GM23338 (cell line): ENCODE results near the gene GRN. TPM values are rescaled to one million over a fixed set of nuclear protein-coding genes. Genes with fewer than 3 reads are reported as not detected.

Source experiments
- ATAC-seq: fragments of 200-7000 bp; cut with Tn5 transposase; 3 replicates; pipeline ENCODE4 v1.9.1; 2020
- DNase-seq: peaks from one replicate; pipeline ENCODE4 v3.0.0-alpha.2; 2015; ENCODE audit warnings: low spot score
- H2AFZ ChIP-seq: fragments of 200-600 bp; sonication (generic); 2 replicates; pipeline ENCODE4 v1.8.0; 2016; ENCODE audit warnings: antibody characterized with exemption, mild to moderate bottlenecking, moderate library complexity
- H3F3A ChIP-seq: fragments of 200-600 bp; sonication (generic); replicated peaks from 2 replicates; pipeline ENCODE4 v1.8.0; 2017; ENCODE audit warnings: antibody characterized with exemption, mixed run types, low read depth
- H3K27ac ChIP-seq: fragments of 200-600 bp; sonication (generic); 2 replicates; pipeline ENCODE4 v1.6.1; 2016; ENCODE audit warnings: low read depth
- H3K27me3 ChIP-seq: fragments of 200-600 bp; sonication (generic); 2 replicates; pipeline ENCODE4 v1.8.0; 2016; ENCODE audit warnings: mild to moderate bottlenecking, mixed run types, moderate library complexity; ENCODE audit not compliant: insufficient read depth
- H3K36me3 ChIP-seq: fragments of 200-600 bp; sonication (generic); 2 replicates; pipeline ENCODE4 v1.8.0; 2016; ENCODE audit warnings: mild to moderate bottlenecking; ENCODE audit not compliant: insufficient read depth
- H3K4me1 ChIP-seq: fragments of 200-600 bp; sonication (generic); 2 replicates; pipeline ENCODE4 v1.8.0; 2016; ENCODE audit warnings: mild to moderate bottlenecking, moderate library complexity; ENCODE audit not compliant: insufficient read depth
- H3K4me2 ChIP-seq: fragments of 200-600 bp; sonication (generic); 2 replicates; pipeline ENCODE4 v1.7.1; 2017; ENCODE audit warnings: mixed run types
- H3K4me3 ChIP-seq: fragments of 200-600 bp; sonication (generic); 2 replicates; pipeline ENCODE4 v1.6.1; 2016; ENCODE audit warnings: mixed run types
- H3K79me2 ChIP-seq: fragments of 200-600 bp; sonication (generic); replicated peaks from 2 replicates; pipeline ENCODE4 v1.8.0; 2017; ENCODE audit warnings: mild to moderate bottlenecking; ENCODE audit not compliant: insufficient read depth
- H3K9me2 ChIP-seq: fragments of 200-600 bp; sonication (generic); 2 replicates; pipeline ENCODE4 v1.8.0; 2017; ENCODE audit not compliant: insufficient read depth
- H4K20me1 ChIP-seq: fragments of 200-600 bp; sonication (generic); replicated peaks from 2 replicates; pipeline ENCODE4 v1.8.0; 2017; ENCODE audit warnings: mild to moderate bottlenecking; ENCODE audit not compliant: insufficient read depth
- H3K27ac Mint-ChIP-seq: 2 replicates; pipeline ENCODE4 v1.8.0; 2020; ENCODE audit warnings: inconsistent platforms, mild to moderate bottlenecking, moderate library complexity, mixed read lengths
- H3K27me3 Mint-ChIP-seq: 3 replicates; pipeline ENCODE4 v1.8.0; 2022; ENCODE audit warnings: low read depth, mild to moderate bottlenecking, moderate library complexity, mixed read lengths, inconsistent platforms; ENCODE audit not compliant: insufficient read depth, poor library complexity
- H3K36me3 Mint-ChIP-seq: 3 replicates; pipeline ENCODE4 v1.8.0; 2021; ENCODE audit warnings: low read depth, mild to moderate bottlenecking, inconsistent platforms, moderate library complexity, mixed read lengths
- H3K4me1 Mint-ChIP-seq: 3 replicates; pipeline ENCODE4 v1.8.0; 2020; ENCODE audit warnings: mild to moderate bottlenecking, inconsistent platforms, mixed read lengths
- H3K4me3 Mint-ChIP-seq: 3 replicates; pipeline ENCODE4 v1.8.0; 2021; ENCODE audit warnings: moderate library complexity, mild to moderate bottlenecking, inconsistent platforms, mixed read lengths
- H3K9me3 Mint-ChIP-seq: 3 replicates; pipeline ENCODE4 v1.8.0; 2020; ENCODE audit warnings: moderate library complexity, mild to moderate bottlenecking, inconsistent platforms, mixed read lengths
- CREB1 ChIP-seq: fragments of 250-450 bp; sonication (Bioruptor Pico); IDR thresholded peaks from 2 replicates; pipeline ENCODE4 v1.5.0; 2020; ENCODE audit warnings: low read depth, mild to moderate bottlenecking, moderate library complexity
- EZH2phosphoT487 ChIP-seq: fragments of 200-600 bp; sonication (generic); IDR thresholded peaks from one replicate; pipeline ENCODE4 v1.8.1; 2018; ENCODE audit warnings: antibody characterized with exemption; ENCODE audit not compliant: unreplicated experiment
- JUNB ChIP-seq: IDR thresholded peaks from one replicate; pipeline ENCODE4 v1.6.1; 2016; ENCODE audit warnings: antibody characterized with exemption; ENCODE audit not compliant: unreplicated experiment
- NANOG ChIP-seq: IDR thresholded peaks from 2 replicates; pipeline ENCODE4 v1.6.1; 2016; ENCODE audit warnings: antibody characterized with exemption, borderline replicate concordance
- POLR2AphosphoS5 ChIP-seq: IDR thresholded peaks from 2 replicates; pipeline ENCODE4 v1.6.1; 2016; ENCODE audit warnings: antibody characterized with exemption, low read depth
- ZNF114 ChIP-seq: fragments of 250-450 bp; sonication (Bioruptor Pico); IDR thresholded peaks from 2 replicates; pipeline ENCODE4 v1.5.0; 2020; ENCODE audit warnings: mild to moderate bottlenecking, moderate library complexity
- ZNF331 ChIP-seq: fragments of 250-450 bp; sonication (Bioruptor Pico); IDR thresholded peaks from 2 replicates; pipeline ENCODE4 v1.5.0; 2020; ENCODE audit warnings: low read depth, mild to moderate bottlenecking, moderate library complexity
- polyA plus RNA-seq: library from polyadenylated mRNA; unstranded; fragments of >200 nt; fragmentation: Nextera tagmentation; extraction: Ambion mirVana; gene quantifications from 2 replicates; pipeline ENCODE4 v1.2.1, GENCODE V29; 2016
- total RNA-seq: library from RNA; depleted of rRNA; stranded (reverse); fragments of >200 nt; shearing (Covaris generic); gene quantifications from 2 replicates; pipeline ENCODE4 v1.2.3, GENCODE V29; 2014
- TF ChIP-seq, protein P1 (sequence below): fragments of 250-450 bp; sonication (Bioruptor Pico); IDR thresholded peaks from 2 replicates; pipeline ENCODE4 v1.5.0; 2020; ENCODE audit warnings: mild to moderate bottlenecking, moderate library complexity
- TF ChIP-seq, protein P2 (sequence below): IDR thresholded peaks from 2 replicates; pipeline ENCODE4 v1.6.1; 2016; ENCODE audit warnings: antibody characterized with exemption

GRN gene
- total and polyA plus RNA-seq, 2 experiments from 2014 or later = 101 to 216 TPM

DNA sequence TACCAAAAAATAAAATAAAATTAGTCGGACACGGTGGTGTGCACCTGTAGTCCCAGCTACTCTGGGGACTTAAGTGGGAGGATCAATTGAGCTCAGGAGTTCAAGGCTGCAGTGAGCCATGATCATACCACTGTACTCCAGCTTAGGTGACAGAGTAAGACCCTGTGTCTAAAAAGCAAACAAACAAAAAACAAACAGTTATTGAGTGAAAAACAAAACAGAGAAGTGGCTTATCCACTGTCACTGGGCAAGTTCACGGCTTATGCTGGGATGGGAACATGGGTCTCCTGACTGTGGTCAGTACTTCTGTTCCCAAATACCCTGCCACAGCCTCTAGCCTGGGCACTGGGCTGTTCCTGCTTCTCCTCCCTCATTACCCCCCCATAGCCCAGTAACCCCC, 9.5 kb upstream of the GRN start:
- no peak for DNase-seq
- Mint-ChIP-seq H3K27ac (no peak overlapping the region), H3K9me3 (no peaks in the 10 kb centered on the region), H3K36me3 (no peaks in the 10 kb centered on the region), H3K27me3 (peaks cover 6% of the 10 kb centered on the region), H3K4me1 (peaks cover 11% of the 10 kb centered on the region), H3K4me3 (no peak overlapping the region)
- H4K20me1 ChIP-seq = no peaks in the 10 kb centered on the region
- 0 out of 2 replicates have a peak, but pooled peaks cover 2% of the 10 kb centered on the region for H3F3A ChIP-seq
- H3K4me1 ChIP-seq = no peaks in the 10 kb centered on the region; the same call in 1 of the 2 replicates
- H3K4me2 ChIP-seq = no peak overlapping the region
- no peak overlapping the region for H3K4me3 ChIP-seq
- no peaks in the 10 kb centered on the region for H3K9me2 ChIP-seq
- H3K27me3 ChIP-seq = no peaks in the 10 kb centered on the region
- ATAC-seq = no peak
- no peaks in the 10 kb centered on the region for H3K79me2 ChIP-seq
- H2AFZ ChIP-seq = no peak overlapping the region
- H3K36me3 ChIP-seq = no peaks in the 10 kb centered on the region
- H3K27ac ChIP-seq = no peak overlapping the region
- no peak for TF ChIP-seq CREB1 (CRISPR knock-in tag)
- TF ChIP-seq, protein P1, sequence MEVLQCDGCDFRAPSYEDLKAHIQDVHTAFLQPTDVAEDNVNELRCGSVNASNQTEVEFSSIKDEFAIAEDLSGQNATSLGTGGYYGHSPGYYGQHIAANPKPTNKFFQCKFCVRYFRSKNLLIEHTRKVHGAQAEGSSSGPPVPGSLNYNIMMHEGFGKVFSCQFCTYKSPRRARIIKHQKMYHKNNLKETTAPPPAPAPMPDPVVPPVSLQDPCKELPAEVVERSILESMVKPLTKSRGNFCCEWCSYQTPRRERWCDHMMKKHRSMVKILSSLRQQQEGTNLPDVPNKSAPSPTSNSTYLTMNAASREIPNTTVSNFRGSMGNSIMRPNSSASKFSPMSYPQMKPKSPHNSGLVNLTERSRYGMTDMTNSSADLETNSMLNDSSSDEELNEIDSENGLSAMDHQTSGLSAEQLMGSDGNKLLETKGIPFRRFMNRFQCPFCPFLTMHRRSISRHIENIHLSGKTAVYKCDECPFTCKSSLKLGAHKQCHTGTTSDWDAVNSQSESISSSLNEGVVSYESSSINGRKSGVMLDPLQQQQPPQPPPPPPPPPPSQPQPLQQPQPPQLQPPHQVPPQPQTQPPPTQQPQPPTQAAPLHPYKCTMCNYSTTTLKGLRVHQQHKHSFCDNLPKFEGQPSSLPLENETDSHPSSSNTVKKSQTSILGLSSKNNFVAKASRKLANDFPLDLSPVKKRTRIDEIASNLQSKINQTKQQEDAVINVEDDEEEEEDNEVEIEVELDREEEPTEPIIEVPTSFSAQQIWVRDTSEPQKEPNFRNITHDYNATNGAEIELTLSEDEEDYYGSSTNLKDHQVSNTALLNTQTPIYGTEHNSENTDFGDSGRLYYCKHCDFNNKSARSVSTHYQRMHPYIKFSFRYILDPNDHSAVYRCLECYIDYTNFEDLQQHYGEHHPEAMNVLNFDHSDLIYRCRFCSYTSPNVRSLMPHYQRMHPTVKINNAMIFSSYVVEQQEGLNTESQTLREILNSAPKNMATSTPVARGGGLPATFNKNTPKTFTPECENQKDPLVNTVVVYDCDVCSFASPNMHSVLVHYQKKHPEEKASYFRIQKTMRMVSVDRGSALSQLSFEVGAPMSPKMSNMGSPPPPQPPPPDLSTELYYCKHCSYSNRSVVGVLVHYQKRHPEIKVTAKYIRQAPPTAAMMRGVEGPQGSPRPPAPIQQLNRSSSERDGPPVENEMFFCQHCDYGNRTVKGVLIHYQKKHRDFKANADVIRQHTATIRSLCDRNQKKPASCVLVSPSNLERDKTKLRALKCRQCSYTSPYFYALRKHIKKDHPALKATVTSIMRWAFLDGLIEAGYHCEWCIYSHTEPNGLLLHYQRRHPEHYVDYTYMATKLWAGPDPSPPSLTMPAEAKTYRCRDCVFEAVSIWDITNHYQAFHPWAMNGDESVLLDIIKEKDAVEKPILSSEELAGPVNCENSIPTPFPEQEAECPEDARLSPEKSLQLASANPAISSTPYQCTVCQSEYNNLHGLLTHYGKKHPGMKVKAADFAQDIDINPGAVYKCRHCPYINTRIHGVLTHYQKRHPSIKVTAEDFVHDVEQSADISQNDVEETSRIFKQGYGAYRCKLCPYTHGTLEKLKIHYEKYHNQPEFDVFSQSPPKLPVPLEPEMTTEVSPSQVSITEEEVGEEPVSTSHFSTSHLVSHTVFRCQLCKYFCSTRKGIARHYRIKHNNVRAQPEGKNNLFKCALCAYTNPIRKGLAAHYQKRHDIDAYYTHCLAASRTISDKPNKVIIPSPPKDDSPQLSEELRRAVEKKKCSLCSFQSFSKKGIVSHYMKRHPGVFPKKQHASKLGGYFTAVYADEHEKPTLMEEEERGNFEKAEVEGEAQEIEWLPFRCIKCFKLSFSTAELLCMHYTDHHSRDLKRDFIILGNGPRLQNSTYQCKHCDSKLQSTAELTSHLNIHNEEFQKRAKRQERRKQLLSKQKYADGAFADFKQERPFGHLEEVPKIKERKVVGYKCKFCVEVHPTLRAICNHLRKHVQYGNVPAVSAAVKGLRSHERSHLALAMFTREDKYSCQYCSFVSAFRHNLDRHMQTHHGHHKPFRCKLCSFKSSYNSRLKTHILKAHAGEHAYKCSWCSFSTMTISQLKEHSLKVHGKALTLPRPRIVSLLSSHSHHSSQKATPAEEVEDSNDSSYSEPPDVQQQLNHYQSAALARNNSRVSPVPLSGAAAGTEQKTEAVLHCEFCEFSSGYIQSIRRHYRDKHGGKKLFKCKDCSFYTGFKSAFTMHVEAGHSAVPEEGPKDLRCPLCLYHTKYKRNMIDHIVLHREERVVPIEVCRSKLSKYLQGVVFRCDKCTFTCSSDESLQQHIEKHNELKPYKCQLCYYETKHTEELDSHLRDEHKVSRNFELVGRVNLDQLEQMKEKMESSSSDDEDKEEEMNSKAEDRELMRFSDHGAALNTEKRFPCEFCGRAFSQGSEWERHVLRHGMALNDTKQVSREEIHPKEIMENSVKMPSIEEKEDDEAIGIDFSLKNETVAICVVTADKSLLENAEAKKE (CRISPR knock-in tag) = no peak
- TF ChIP-seq, protein P2, sequence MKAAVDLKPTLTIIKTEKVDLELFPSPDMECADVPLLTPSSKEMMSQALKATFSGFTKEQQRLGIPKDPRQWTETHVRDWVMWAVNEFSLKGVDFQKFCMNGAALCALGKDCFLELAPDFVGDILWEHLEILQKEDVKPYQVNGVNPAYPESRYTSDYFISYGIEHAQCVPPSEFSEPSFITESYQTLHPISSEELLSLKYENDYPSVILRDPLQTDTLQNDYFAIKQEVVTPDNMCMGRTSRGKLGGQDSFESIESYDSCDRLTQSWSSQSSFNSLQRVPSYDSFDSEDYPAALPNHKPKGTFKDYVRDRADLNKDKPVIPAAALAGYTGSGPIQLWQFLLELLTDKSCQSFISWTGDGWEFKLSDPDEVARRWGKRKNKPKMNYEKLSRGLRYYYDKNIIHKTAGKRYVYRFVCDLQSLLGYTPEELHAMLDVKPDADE = no peak
- TF ChIP-seq EZH2phosphoT487 = no peak
- no peak for TF ChIP-seq JUNB
- no peak for TF ChIP-seq POLR2AphosphoS5
- TF ChIP-seq NANOG = no peak
- TF ChIP-seq ZNF331 = no peak
- no peak for TF ChIP-seq ZNF114 (CRISPR knock-in tag)
